ENCODE data around the gene NRXN3. TPM values are rescaled to one million over a fixed set of nuclear protein-coding genes. Genes with fewer than 3 reads are reported as not detected.

The NRXN3 gene
- total and polyA plus RNA-seq, 2 donors (not counting 1 experiment from before 2014, with no cell fraction given) = 0.83 to 34.6 TPM

GRCh38 chr14:79265366-79265946 lies 1095.3 kb downstream of the NRXN3 start:
- no peaks in the 10 kb centered on the region for H3K36me3 ChIP-seq (ENCODE audit: control insufficient read depth, insufficient read depth, low read length)
- H3K9me3 ChIP-seq (ENCODE audit: control insufficient read depth, insufficient read depth, low read depth, low read length) = no peaks in the 10 kb centered on the region
- H2AFZ ChIP-seq (ENCODE audit: low read length) = no peak overlapping the region
- no peak overlapping the region for H3K4me2 ChIP-seq (ENCODE audit: extremely low read depth, insufficient read depth, low read length)
- H3K79me2 ChIP-seq (ENCODE audit: control insufficient read depth, insufficient read depth, low read length) = no peaks in the 10 kb centered on the region
- H3K27me3 ChIP-seq (ENCODE audit: control insufficient read depth, insufficient read depth, low read length) = no peaks in the 10 kb centered on the region
- no peaks in the 10 kb centered on the region for H4K20me1 ChIP-seq (ENCODE audit: control insufficient read depth, extremely low read depth, insufficient read depth, low read length)
- no peak overlapping the region for H3K27ac ChIP-seq (ENCODE audit: insufficient read depth, low read length)
- H3K4me1 ChIP-seq (ENCODE audit: control insufficient read depth, extremely low read depth, insufficient read depth, low read length) = no peaks in the 10 kb centered on the region
- no peak overlapping the region for H3K9ac ChIP-seq (ENCODE audit: insufficient read depth, low read length)
- TF ChIP-seq CTCF (conservative IDR thresholded peaks at IDR 0.05 in 1 of 2, IDR thresholded peaks at IDR 0.05 in 1 of 2; ENCODE audit: low read depth in 1 of 2, low read length in 2 of 2) (no peak), EZH2 (IDR thresholded peaks at IDR 0.05; ENCODE audit: low read length, missing control alignments) (no peak)
- peak; percentile 12 to 30 for DNase-seq (ENCODE audit: low read depth in 2 of 2)
- no peak overlapping the region for H3K4me3 ChIP-seq (replicated peaks in 1 of 4; ENCODE audit: control extremely low read depth in 1 of 4, insufficient read depth in 1 of 4, low read depth in 3 of 4, low read length in 4 of 4)

- no peaks in the 10 kb centered on the region for H4K20me1 ChIP-seq (ENCODE audit: control insufficient read depth, extremely low read depth, insufficient read depth, low read length)
- H3K4me1 ChIP-seq (ENCODE audit: control insufficient read depth, extremely low read depth, insufficient read depth, low read length) = no peaks in the 10 kb centered on the region
- DNase-seq (ENCODE audit: low read depth in 2 of 2) = no peak
- H3K9me3 ChIP-seq (ENCODE audit: control insufficient read depth, insufficient read depth, low read depth, low read length) = no peaks in the 10 kb centered on the region
- no peak overlapping the region for H3K27ac ChIP-seq (ENCODE audit: insufficient read depth, low read length)
- no peaks in the 10 kb centered on the region for H3K27me3 ChIP-seq (ENCODE audit: control insufficient read depth, insufficient read depth, low read length)
- no peak overlapping the region for H2AFZ ChIP-seq (ENCODE audit: low read length)
- TF ChIP-seq EZH2 (IDR thresholded peaks at IDR 0.05; ENCODE audit: low read length, missing control alignments) (no peak), CTCF (conservative IDR thresholded peaks at IDR 0.05 in 1 of 2, IDR thresholded peaks at IDR 0.05 in 1 of 2; ENCODE audit: low read depth in 1 of 2, low read length in 2 of 2) (no peak)
- H3K4me3 ChIP-seq (replicated peaks in 1 of 4; ENCODE audit: control extremely low read depth in 1 of 4, insufficient read depth in 1 of 4, low read depth in 3 of 4, low read length in 4 of 4) = no peak overlapping the region
- no peaks in the 10 kb centered on the region for H3K79me2 ChIP-seq (ENCODE audit: control insufficient read depth, insufficient read depth, low read length)
- no peak overlapping the region for H3K4me2 ChIP-seq (ENCODE audit: extremely low read depth, insufficient read depth, low read length)
- no peak overlapping the region for H3K9ac ChIP-seq (ENCODE audit: insufficient read depth, low read length)
- no peaks in the 10 kb centered on the region for H3K36me3 ChIP-seq (ENCODE audit: control insufficient read depth, insufficient read depth, low read length)
Observed at GRCh38 chr14:79270361-79270760, 1100.2 kb downstream of the NRXN3 start.

GRCh38 chr14:79271122-79271521 lies 1100.9 kb downstream of the NRXN3 start:
- Histone ChIP-seq H3K36me3 (ENCODE audit: control insufficient read depth, insufficient read depth, low read length) (no peaks in the 10 kb centered on the region), H3K9ac (ENCODE audit: insufficient read depth, low read length) (no peak overlapping the region), H3K79me2 (ENCODE audit: control insufficient read depth, insufficient read depth, low read length) (no peaks in the 10 kb centered on the region), H3K27ac (ENCODE audit: insufficient read depth, low read length) (no peak overlapping the region), H3K4me2 (ENCODE audit: extremely low read depth, insufficient read depth, low read length) (no peak overlapping the region), H3K27me3 (ENCODE audit: control insufficient read depth, insufficient read depth, low read length) (no peaks in the 10 kb centered on the region), H3K4me3 (replicated peaks in 1 of 4; ENCODE audit: control extremely low read depth in 1 of 4, insufficient read depth in 1 of 4, low read depth in 3 of 4, low read length in 4 of 4) (no peak overlapping the region), H3K9me3 (ENCODE audit: control insufficient read depth, insufficient read depth, low read depth, low read length) (no peaks in the 10 kb centered on the region), H4K20me1 (ENCODE audit: control insufficient read depth, extremely low read depth, insufficient read depth, low read length) (no peaks in the 10 kb centered on the region), H3K4me1 (ENCODE audit: control insufficient read depth, extremely low read depth, insufficient read depth, low read length) (no peaks in the 10 kb centered on the region), H2AFZ (ENCODE audit: low read length) (no peak overlapping the region)
- DNase-seq (ENCODE audit: low read depth in 2 of 2) = no peak
- TF ChIP-seq EZH2 (IDR thresholded peaks at IDR 0.05; ENCODE audit: low read length, missing control alignments) = no peak
- TF ChIP-seq CTCF (conservative IDR thresholded peaks at IDR 0.05 in 1 of 2, IDR thresholded peaks at IDR 0.05 in 1 of 2; ENCODE audit: low read depth in 1 of 2, low read length in 2 of 2) = no peak

Data from fibroblast of lung (primary cell).